GM23338 (cell line): Measurements from ENCODE around the gene KRT8. TPM values are rescaled to one million over a fixed set of nuclear protein-coding genes. Genes with fewer than 3 reads are reported as not detected.

Experiments used
- ATAC-seq: fragments of 200-7000 bp; cut with Tn5 transposase; 3 replicates; pipeline ENCODE4 v1.9.1; 2020
- DNase-seq: peaks from one replicate; pipeline ENCODE4 v3.0.0-alpha.2; 2015; ENCODE audit warnings: low spot score
- H2AFZ ChIP-seq: fragments of 200-600 bp; sonication (generic); 2 replicates; pipeline ENCODE4 v1.8.0; 2016; ENCODE audit warnings: antibody characterized with exemption, mild to moderate bottlenecking, moderate library complexity
- H3F3A ChIP-seq: fragments of 200-600 bp; sonication (generic); replicated peaks from 2 replicates; pipeline ENCODE4 v1.8.0; 2017; ENCODE audit warnings: antibody characterized with exemption, mixed run types, low read depth
- H3K27ac ChIP-seq: fragments of 200-600 bp; sonication (generic); 2 replicates; pipeline ENCODE4 v1.6.1; 2016; ENCODE audit warnings: low read depth
- H3K27me3 ChIP-seq: fragments of 200-600 bp; sonication (generic); 2 replicates; pipeline ENCODE4 v1.8.0; 2016; ENCODE audit warnings: mild to moderate bottlenecking, mixed run types, moderate library complexity; ENCODE audit not compliant: insufficient read depth
- H3K36me3 ChIP-seq: fragments of 200-600 bp; sonication (generic); 2 replicates; pipeline ENCODE4 v1.8.0; 2016; ENCODE audit warnings: mild to moderate bottlenecking; ENCODE audit not compliant: insufficient read depth
- H3K4me1 ChIP-seq: fragments of 200-600 bp; sonication (generic); 2 replicates; pipeline ENCODE4 v1.8.0; 2016; ENCODE audit warnings: mild to moderate bottlenecking, moderate library complexity; ENCODE audit not compliant: insufficient read depth
- H3K4me2 ChIP-seq: fragments of 200-600 bp; sonication (generic); 2 replicates; pipeline ENCODE4 v1.7.1; 2017; ENCODE audit warnings: mixed run types
- H3K4me3 ChIP-seq: fragments of 200-600 bp; sonication (generic); 2 replicates; pipeline ENCODE4 v1.6.1; 2016; ENCODE audit warnings: mixed run types
- H3K79me2 ChIP-seq: fragments of 200-600 bp; sonication (generic); replicated peaks from 2 replicates; pipeline ENCODE4 v1.8.0; 2017; ENCODE audit warnings: mild to moderate bottlenecking; ENCODE audit not compliant: insufficient read depth
- H3K9me2 ChIP-seq: fragments of 200-600 bp; sonication (generic); 2 replicates; pipeline ENCODE4 v1.8.0; 2017; ENCODE audit not compliant: insufficient read depth
- H4K20me1 ChIP-seq: fragments of 200-600 bp; sonication (generic); replicated peaks from 2 replicates; pipeline ENCODE4 v1.8.0; 2017; ENCODE audit warnings: mild to moderate bottlenecking; ENCODE audit not compliant: insufficient read depth
- H3K27ac Mint-ChIP-seq: 2 replicates; pipeline ENCODE4 v1.8.0; 2020; ENCODE audit warnings: inconsistent platforms, mild to moderate bottlenecking, moderate library complexity, mixed read lengths
- H3K27me3 Mint-ChIP-seq: 3 replicates; pipeline ENCODE4 v1.8.0; 2022; ENCODE audit warnings: low read depth, mild to moderate bottlenecking, moderate library complexity, mixed read lengths, inconsistent platforms; ENCODE audit not compliant: insufficient read depth, poor library complexity
- H3K36me3 Mint-ChIP-seq: 3 replicates; pipeline ENCODE4 v1.8.0; 2021; ENCODE audit warnings: low read depth, mild to moderate bottlenecking, inconsistent platforms, moderate library complexity, mixed read lengths
- H3K4me1 Mint-ChIP-seq: 3 replicates; pipeline ENCODE4 v1.8.0; 2020; ENCODE audit warnings: mild to moderate bottlenecking, inconsistent platforms, mixed read lengths
- H3K4me3 Mint-ChIP-seq: 3 replicates; pipeline ENCODE4 v1.8.0; 2021; ENCODE audit warnings: moderate library complexity, mild to moderate bottlenecking, inconsistent platforms, mixed read lengths
- H3K9me3 Mint-ChIP-seq: 3 replicates; pipeline ENCODE4 v1.8.0; 2020; ENCODE audit warnings: moderate library complexity, mild to moderate bottlenecking, inconsistent platforms, mixed read lengths
- CREB1 ChIP-seq: fragments of 250-450 bp; sonication (Bioruptor Pico); IDR thresholded peaks from 2 replicates; pipeline ENCODE4 v1.5.0; 2020; ENCODE audit warnings: low read depth, mild to moderate bottlenecking, moderate library complexity
- EZH2phosphoT487 ChIP-seq: fragments of 200-600 bp; sonication (generic); IDR thresholded peaks from one replicate; pipeline ENCODE4 v1.8.1; 2018; ENCODE audit warnings: antibody characterized with exemption; ENCODE audit not compliant: unreplicated experiment
- NANOG ChIP-seq: IDR thresholded peaks from 2 replicates; pipeline ENCODE4 v1.6.1; 2016; ENCODE audit warnings: antibody characterized with exemption, borderline replicate concordance
- POLR2AphosphoS5 ChIP-seq: IDR thresholded peaks from 2 replicates; pipeline ENCODE4 v1.6.1; 2016; ENCODE audit warnings: antibody characterized with exemption, low read depth
- STAT1 ChIP-seq: IDR thresholded peaks from one replicate; pipeline ENCODE4 v1.6.1; 2016; ENCODE audit warnings: antibody characterized with exemption; ENCODE audit not compliant: unreplicated experiment
- ZNF114 ChIP-seq: fragments of 250-450 bp; sonication (Bioruptor Pico); IDR thresholded peaks from 2 replicates; pipeline ENCODE4 v1.5.0; 2020; ENCODE audit warnings: mild to moderate bottlenecking, moderate library complexity
- ZNF331 ChIP-seq: fragments of 250-450 bp; sonication (Bioruptor Pico); IDR thresholded peaks from 2 replicates; pipeline ENCODE4 v1.5.0; 2020; ENCODE audit warnings: low read depth, mild to moderate bottlenecking, moderate library complexity
- polyA plus RNA-seq: library from polyadenylated mRNA; unstranded; fragments of >200 nt; fragmentation: Nextera tagmentation; extraction: Ambion mirVana; gene quantifications from 2 replicates; pipeline ENCODE4 v1.2.1, GENCODE V29; 2016
- total RNA-seq: library from RNA; depleted of rRNA; stranded (reverse); fragments of >200 nt; shearing (Covaris generic); gene quantifications from 2 replicates; pipeline ENCODE4 v1.2.3, GENCODE V29; 2014
- TF ChIP-seq, protein P1 (sequence below): IDR thresholded peaks from 2 replicates; pipeline ENCODE4 v1.6.1; 2016; ENCODE audit warnings: antibody characterized with exemption
- TF ChIP-seq, protein P2 (sequence below), 2 experiments: fragments of 200-600 bp in 1 of 2; sonication (generic) in 1 of 2; conservative IDR thresholded peaks; 2 replicates each; pipeline versions ENCODE4 v1.5.1 to v1.6.1; 2016 to 2017; ENCODE audit warnings: antibody characterized with exemption in 2 of 2, low read depth in 2 of 2, mild to moderate bottlenecking in 2 of 2, moderate library complexity in 1 of 2
- TF ChIP-seq, protein P3 (sequence below): IDR thresholded peaks from one replicate; pipeline ENCODE4 v1.6.1; 2018; ENCODE audit warnings: antibody characterized with exemption; ENCODE audit not compliant: unreplicated experiment
- TF ChIP-seq, protein P4 (sequence below): fragments of 250-450 bp; sonication (Bioruptor Pico); IDR thresholded peaks from 2 replicates; pipeline ENCODE4 v1.5.0; 2020; ENCODE audit warnings: mild to moderate bottlenecking, moderate library complexity

The KRT8 gene
- total and polyA plus RNA-seq, 2 experiments from 2014 or later = 250 to 322 TPM

DNA sequence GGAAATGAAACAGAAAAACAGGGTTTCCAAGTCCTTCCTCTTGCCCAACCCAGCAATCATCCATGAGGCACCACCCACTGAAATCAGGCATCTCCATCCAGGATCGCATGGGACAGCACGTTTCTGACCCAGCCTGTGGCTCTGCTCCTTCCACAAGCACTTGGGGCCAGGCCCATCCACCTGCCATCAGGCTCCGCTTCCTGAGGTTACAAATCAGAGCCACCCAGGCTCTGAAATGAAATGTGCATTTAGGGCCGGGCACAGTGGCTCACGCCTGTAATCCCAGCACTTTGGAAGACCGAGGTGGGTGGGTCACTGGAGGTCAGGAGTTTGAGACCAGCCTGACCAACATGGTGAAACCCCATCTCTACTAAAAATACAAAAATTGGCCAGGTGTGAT, 55.4 kb downstream of the KRT8 start (continued):
- TF ChIP-seq, protein P1, sequence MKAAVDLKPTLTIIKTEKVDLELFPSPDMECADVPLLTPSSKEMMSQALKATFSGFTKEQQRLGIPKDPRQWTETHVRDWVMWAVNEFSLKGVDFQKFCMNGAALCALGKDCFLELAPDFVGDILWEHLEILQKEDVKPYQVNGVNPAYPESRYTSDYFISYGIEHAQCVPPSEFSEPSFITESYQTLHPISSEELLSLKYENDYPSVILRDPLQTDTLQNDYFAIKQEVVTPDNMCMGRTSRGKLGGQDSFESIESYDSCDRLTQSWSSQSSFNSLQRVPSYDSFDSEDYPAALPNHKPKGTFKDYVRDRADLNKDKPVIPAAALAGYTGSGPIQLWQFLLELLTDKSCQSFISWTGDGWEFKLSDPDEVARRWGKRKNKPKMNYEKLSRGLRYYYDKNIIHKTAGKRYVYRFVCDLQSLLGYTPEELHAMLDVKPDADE = no peak
- no peak for TF ChIP-seq NANOG
- no peak for TF ChIP-seq CREB1 (CRISPR knock-in tag)

DNA sequence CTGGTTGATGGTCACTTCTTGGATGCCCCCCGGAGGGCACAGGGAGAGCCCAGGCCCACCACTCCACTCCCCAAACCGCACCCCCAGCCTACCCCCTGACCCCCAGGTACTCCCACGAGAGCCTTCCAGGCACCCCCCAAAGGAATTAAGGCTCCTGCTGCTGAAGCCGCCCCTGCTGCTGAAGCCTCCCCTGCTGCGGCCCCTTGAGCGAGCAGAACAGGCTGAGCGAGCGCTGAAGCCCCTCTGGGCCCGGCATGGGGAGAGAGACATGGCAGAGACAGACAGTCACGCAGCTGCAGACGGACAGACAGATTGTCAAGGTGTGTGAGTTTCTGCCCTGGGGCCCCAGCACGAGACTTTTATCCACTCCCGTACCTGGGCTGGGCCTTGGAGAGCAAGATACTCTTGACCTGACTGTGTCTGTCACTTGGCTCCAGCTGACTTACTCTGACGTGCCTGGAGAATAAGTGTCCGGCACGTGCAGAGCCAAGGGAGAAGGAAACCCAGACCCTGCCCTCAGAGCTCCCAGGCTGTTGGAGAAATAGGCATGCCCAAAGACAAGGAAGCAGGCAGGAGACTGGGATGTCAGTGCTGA, 56.1 kb downstream of the KRT8 start, which contains the start of gene KRT78:
KRT78 (minus strand) TSS at position 334 of the 595 bp plus-strand sequence; CDS start at position 270, 64 bp downstream.
- no peaks in the 10 kb centered on the region for H3K36me3 ChIP-seq
- Mint-ChIP-seq H3K4me3 (no peak within 1 kb of the TSS), H3K4me1 (no peaks in the 10 kb centered on the region), H3K36me3 (no peaks in the 10 kb centered on the region), H3K27me3 (peaks cover 1% of the 10 kb centered on the region), H3K9me3 (no peaks in the 10 kb centered on the region; the same call in 1 of the 3 replicates), H3K27ac (no peak within 1 kb of the TSS)
- ATAC-seq (no peak), DNase-seq (no peak)
- no peaks in the 10 kb centered on the region for H3K79me2 ChIP-seq
- H3K4me3 ChIP-seq = no peak within 1 kb of the TSS
- H3K27ac ChIP-seq = no peak within 1 kb of the TSS
- H3K27me3 ChIP-seq = no peaks in the 10 kb centered on the region
- H2AFZ ChIP-seq = no peak within 1 kb of the TSS
- H3F3A ChIP-seq = no peaks in the 10 kb centered on the region
- no peaks in the 10 kb centered on the region; the same call in 1 of the 2 replicates for H4K20me1 ChIP-seq
- H3K4me2 ChIP-seq = no peak within 1 kb of the TSS
- H3K9me2 ChIP-seq = peaks cover 2% of the 10 kb centered on the region; the same call in 1 of the 2 replicates
- H3K4me1 ChIP-seq = no peaks in the 10 kb centered on the region
- TF ChIP-seq, protein P2, sequence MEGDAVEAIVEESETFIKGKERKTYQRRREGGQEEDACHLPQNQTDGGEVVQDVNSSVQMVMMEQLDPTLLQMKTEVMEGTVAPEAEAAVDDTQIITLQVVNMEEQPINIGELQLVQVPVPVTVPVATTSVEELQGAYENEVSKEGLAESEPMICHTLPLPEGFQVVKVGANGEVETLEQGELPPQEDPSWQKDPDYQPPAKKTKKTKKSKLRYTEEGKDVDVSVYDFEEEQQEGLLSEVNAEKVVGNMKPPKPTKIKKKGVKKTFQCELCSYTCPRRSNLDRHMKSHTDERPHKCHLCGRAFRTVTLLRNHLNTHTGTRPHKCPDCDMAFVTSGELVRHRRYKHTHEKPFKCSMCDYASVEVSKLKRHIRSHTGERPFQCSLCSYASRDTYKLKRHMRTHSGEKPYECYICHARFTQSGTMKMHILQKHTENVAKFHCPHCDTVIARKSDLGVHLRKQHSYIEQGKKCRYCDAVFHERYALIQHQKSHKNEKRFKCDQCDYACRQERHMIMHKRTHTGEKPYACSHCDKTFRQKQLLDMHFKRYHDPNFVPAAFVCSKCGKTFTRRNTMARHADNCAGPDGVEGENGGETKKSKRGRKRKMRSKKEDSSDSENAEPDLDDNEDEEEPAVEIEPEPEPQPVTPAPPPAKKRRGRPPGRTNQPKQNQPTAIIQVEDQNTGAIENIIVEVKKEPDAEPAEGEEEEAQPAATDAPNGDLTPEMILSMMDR (conservative IDR thresholded peaks at IDR 0.05; ENCODE audit: low read depth in 2 of 2) = no peak
- TF ChIP-seq, protein P1 = no peak
- no peak for TF ChIP-seq POLR2AphosphoS5
- no peak for TF ChIP-seq NANOG
- TF ChIP-seq STAT1 = no peak
- TF ChIP-seq EZH2phosphoT487 = no peak
- no peak for TF ChIP-seq ZNF331
- TF ChIP-seq, protein P3, sequence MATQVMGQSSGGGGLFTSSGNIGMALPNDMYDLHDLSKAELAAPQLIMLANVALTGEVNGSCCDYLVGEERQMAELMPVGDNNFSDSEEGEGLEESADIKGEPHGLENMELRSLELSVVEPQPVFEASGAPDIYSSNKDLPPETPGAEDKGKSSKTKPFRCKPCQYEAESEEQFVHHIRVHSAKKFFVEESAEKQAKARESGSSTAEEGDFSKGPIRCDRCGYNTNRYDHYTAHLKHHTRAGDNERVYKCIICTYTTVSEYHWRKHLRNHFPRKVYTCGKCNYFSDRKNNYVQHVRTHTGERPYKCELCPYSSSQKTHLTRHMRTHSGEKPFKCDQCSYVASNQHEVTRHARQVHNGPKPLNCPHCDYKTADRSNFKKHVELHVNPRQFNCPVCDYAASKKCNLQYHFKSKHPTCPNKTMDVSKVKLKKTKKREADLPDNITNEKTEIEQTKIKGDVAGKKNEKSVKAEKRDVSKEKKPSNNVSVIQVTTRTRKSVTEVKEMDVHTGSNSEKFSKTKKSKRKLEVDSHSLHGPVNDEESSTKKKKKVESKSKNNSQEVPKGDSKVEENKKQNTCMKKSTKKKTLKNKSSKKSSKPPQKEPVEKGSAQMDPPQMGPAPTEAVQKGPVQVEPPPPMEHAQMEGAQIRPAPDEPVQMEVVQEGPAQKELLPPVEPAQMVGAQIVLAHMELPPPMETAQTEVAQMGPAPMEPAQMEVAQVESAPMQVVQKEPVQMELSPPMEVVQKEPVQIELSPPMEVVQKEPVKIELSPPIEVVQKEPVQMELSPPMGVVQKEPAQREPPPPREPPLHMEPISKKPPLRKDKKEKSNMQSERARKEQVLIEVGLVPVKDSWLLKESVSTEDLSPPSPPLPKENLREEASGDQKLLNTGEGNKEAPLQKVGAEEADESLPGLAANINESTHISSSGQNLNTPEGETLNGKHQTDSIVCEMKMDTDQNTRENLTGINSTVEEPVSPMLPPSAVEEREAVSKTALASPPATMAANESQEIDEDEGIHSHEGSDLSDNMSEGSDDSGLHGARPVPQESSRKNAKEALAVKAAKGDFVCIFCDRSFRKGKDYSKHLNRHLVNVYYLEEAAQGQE = no peak
- TF ChIP-seq ZNF114 (CRISPR knock-in tag) = no peak
- TF ChIP-seq, protein P4, sequence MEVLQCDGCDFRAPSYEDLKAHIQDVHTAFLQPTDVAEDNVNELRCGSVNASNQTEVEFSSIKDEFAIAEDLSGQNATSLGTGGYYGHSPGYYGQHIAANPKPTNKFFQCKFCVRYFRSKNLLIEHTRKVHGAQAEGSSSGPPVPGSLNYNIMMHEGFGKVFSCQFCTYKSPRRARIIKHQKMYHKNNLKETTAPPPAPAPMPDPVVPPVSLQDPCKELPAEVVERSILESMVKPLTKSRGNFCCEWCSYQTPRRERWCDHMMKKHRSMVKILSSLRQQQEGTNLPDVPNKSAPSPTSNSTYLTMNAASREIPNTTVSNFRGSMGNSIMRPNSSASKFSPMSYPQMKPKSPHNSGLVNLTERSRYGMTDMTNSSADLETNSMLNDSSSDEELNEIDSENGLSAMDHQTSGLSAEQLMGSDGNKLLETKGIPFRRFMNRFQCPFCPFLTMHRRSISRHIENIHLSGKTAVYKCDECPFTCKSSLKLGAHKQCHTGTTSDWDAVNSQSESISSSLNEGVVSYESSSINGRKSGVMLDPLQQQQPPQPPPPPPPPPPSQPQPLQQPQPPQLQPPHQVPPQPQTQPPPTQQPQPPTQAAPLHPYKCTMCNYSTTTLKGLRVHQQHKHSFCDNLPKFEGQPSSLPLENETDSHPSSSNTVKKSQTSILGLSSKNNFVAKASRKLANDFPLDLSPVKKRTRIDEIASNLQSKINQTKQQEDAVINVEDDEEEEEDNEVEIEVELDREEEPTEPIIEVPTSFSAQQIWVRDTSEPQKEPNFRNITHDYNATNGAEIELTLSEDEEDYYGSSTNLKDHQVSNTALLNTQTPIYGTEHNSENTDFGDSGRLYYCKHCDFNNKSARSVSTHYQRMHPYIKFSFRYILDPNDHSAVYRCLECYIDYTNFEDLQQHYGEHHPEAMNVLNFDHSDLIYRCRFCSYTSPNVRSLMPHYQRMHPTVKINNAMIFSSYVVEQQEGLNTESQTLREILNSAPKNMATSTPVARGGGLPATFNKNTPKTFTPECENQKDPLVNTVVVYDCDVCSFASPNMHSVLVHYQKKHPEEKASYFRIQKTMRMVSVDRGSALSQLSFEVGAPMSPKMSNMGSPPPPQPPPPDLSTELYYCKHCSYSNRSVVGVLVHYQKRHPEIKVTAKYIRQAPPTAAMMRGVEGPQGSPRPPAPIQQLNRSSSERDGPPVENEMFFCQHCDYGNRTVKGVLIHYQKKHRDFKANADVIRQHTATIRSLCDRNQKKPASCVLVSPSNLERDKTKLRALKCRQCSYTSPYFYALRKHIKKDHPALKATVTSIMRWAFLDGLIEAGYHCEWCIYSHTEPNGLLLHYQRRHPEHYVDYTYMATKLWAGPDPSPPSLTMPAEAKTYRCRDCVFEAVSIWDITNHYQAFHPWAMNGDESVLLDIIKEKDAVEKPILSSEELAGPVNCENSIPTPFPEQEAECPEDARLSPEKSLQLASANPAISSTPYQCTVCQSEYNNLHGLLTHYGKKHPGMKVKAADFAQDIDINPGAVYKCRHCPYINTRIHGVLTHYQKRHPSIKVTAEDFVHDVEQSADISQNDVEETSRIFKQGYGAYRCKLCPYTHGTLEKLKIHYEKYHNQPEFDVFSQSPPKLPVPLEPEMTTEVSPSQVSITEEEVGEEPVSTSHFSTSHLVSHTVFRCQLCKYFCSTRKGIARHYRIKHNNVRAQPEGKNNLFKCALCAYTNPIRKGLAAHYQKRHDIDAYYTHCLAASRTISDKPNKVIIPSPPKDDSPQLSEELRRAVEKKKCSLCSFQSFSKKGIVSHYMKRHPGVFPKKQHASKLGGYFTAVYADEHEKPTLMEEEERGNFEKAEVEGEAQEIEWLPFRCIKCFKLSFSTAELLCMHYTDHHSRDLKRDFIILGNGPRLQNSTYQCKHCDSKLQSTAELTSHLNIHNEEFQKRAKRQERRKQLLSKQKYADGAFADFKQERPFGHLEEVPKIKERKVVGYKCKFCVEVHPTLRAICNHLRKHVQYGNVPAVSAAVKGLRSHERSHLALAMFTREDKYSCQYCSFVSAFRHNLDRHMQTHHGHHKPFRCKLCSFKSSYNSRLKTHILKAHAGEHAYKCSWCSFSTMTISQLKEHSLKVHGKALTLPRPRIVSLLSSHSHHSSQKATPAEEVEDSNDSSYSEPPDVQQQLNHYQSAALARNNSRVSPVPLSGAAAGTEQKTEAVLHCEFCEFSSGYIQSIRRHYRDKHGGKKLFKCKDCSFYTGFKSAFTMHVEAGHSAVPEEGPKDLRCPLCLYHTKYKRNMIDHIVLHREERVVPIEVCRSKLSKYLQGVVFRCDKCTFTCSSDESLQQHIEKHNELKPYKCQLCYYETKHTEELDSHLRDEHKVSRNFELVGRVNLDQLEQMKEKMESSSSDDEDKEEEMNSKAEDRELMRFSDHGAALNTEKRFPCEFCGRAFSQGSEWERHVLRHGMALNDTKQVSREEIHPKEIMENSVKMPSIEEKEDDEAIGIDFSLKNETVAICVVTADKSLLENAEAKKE = no peak
